Ovary (tissue), 9 donors: Measurements from ENCODE around the gene DNAJC16. TPM values are rescaled to one million over a fixed set of nuclear protein-coding genes. Genes with fewer than 3 reads are reported as not detected.
A peak's percentile ranks its signal among the peaks of the same experiment; 100 is the strongest.

Experiments
- DNase-seq, 5 donors: peaks; one replicate each; pipeline ENCODE4 v3.0.0-alpha.2; 2019 to 2020
- H3K27ac ChIP-seq, 2 donors: fragments of 200-600 bp; one replicate each; pipeline versions ENCODE4 v1.5.1 to v1.8.0; 2019 to 2022
- H3K27me3 ChIP-seq: fragments of 200-600 bp; one replicate; pipeline ENCODE4 v1.8.0; 2022
- H3K36me3 ChIP-seq: fragments of 200-600 bp; sonication (generic); one replicate; pipeline ENCODE4 v1.5.1; 2019
- H3K4me1 ChIP-seq: one replicate; pipeline ENCODE4 v1.8.1; 2013; ENCODE audit warnings: mild to moderate bottlenecking, moderate library complexity; ENCODE audit not compliant: insufficient read depth
- H3K4me3 ChIP-seq: fragments of 200-600 bp; sonication (generic); one replicate; pipeline ENCODE4 v1.5.1; 2017
- H3K9me3 ChIP-seq, 2 donors: fragments of 200-600 bp in 1 of 2; sonication (generic) in 1 of 2; one replicate each; pipeline versions ENCODE4 v1.5.1 to v1.8.1; 2013 to 2019; ENCODE audit warnings: mild to moderate bottlenecking in 1 of 2, moderate library complexity in 1 of 2
- CTCF ChIP-seq, 3 donors: fragments of 450-650 bp in 2 of 3; fragments of 200-600 bp in 1 of 3; IDR thresholded peaks; one replicate each; pipeline versions ENCODE4 v1.5.1 to v1.8.0; 2016 to 2022; ENCODE audit warnings: antibody characterized with exemption in 3 of 3, mild to moderate bottlenecking in 1 of 3
- EP300 ChIP-seq: sonication (generic); formaldehyde crosslinking; IDR thresholded peaks from one replicate; pipeline ENCODE4 v1.6.1; 2017; ENCODE audit warnings: antibody characterized with exemption
- POLR2A ChIP-seq: fragments of 450-650 bp; IDR thresholded peaks from one replicate; pipeline ENCODE4 v1.6.1; 2017; ENCODE audit warnings: antibody characterized with exemption, mild to moderate bottlenecking, moderate library complexity
- WGBS, 3 donors: extraction: QIAGEN DNeasy Blood & Tissue Kit in 1 of 3; methylation state at CpG; one replicate each; pipeline versions ENCODE4 v1.1.5 to v1.1.7; 2013 to 2017; 5-methylcytosine and 5-hydroxymethylcytosine counted together
- intact Hi-C, 4 donors: fragments of 100-400 bp; cut with DNase I; formaldehyde crosslinking; loops; one replicate each; pipeline versions ENCODE4 v1.11.0 to v1.15.1; 2022 to 2023
- polyA plus RNA-seq, 2 donors: library from polyadenylated mRNA; stranded (reverse); fragments of 200-250 nt in 1 of 2; fragments of 350-450 nt in 1 of 2; fragmentation: Illumina TruSeq in 1 of 2; extraction: RNeasy Lipid Tissue Mini Kit (QIAGEN cat#74804) in 1 of 2; gene quantifications; one replicate each; pipeline ENCODE4 v1.2.3, GENCODE V29; 2013 to 2014
- total RNA-seq, 7 donors: library from RNA; depleted of rRNA in 2 of 7; stranded (reverse); fragments of >200 nt in 2 of 7; fragmentation: NEBNext Ultra II Directional in 3 of 7; extraction: Animal tissue kit (Norgen Biotek cat#: 25700) in 3 of 7; gene quantifications; one replicate each; pipeline versions ENCODE4 v1.1.0 to v1.2.4, GENCODE V29; 2016 to 2023
- donor health status: DM: no; HTN: no; CAD: no; lungs with moderate emphysema.
- donor health status: DM: no; HTN: no; CAD: no.
- donor health status: Bipolar disorder and iron deficiency.
- donor health status: DM: yes; HTN: yes; CAD: no.
- donor health status: DM: no; HTN: no; CAD: no.
- donor health status: DM: yes; HTN: yes; CAD: no.

The DNAJC16 gene
- total and polyA plus RNA-seq, 9 donors = 4.7 to 33.3 (median 17.6) TPM

DNA sequence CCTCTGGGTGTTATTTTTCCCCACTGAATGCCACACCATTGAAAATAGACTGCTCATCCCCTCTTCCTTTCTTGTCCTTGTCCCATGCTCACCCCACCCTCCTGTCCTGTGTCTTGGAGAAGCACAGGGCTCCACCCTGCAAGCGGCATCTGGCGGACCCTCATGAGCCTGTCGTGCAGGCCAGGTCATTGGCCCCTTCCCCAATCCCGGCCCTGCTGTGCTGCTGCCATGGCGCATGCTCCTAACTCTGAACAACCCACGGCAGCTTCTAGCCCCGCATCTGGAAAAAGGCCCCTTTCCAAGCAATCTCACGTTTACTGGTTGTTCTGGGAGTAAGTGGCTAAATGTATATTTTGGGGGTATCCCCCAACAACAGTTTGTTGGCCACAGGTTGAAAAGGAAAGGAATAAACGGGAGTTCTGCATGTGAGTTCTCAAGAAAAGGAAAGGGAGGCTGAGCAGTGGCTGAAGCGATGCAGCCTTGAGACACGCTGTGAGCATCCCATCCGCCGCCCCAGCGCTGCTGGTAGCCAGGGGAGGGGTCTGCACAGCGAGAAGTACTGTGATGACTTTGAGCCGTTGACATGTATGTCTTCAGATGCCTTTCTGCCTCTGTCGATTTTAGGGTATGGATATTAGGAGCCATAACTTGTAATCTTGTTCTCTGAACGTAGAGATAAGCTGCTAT, 41.9 kb downstream of the DNAJC16 start:
- no peak overlapping the region for H3K27ac ChIP-seq
- H3K9me3 ChIP-seq = no peaks in the 10 kb centered on the region
- intact Hi-C loops = no loop called here
- DNase-seq = no peak
- no peak overlapping the region for H3K4me3 ChIP-seq
- H3K4me1 ChIP-seq = no peaks in the 10 kb centered on the region
- 86 to 88% (median 87%) methylated on average over 18 of the region's 18 CpGs for WGBS, 3 donors
- no peaks in the 10 kb centered on the region for H3K27me3 ChIP-seq
- H3K36me3 ChIP-seq = no peaks in the 10 kb centered on the region
- no peak for TF ChIP-seq POLR2A
- no peak for TF ChIP-seq CTCF (IDR thresholded peaks at IDR 0.05)
- TF ChIP-seq EP300 = no peak

GRCh38 chr1:15570861-15571260, 44.2 kb downstream of the DNAJC16 start:
- TF ChIP-seq CTCF (IDR thresholded peaks at IDR 0.05) = no peak
- TF ChIP-seq EP300 = no peak
- no peak for TF ChIP-seq POLR2A
- H3K4me3 ChIP-seq = no peak overlapping the region
- intact Hi-C loops = no loop called here
- no peaks in the 10 kb centered on the region for H3K4me1 ChIP-seq
- H3K27me3 ChIP-seq = no peaks in the 10 kb centered on the region
- H3K36me3 ChIP-seq = no peaks in the 10 kb centered on the region
- DNase-seq = no peak
- no peaks in the 10 kb centered on the region for H3K9me3 ChIP-seq
- WGBS, 3 donors = 84 to 94% (median 93%) methylated on average over 1 of the region's 1 CpG
- H3K27ac ChIP-seq = no peak overlapping the region

DNA sequence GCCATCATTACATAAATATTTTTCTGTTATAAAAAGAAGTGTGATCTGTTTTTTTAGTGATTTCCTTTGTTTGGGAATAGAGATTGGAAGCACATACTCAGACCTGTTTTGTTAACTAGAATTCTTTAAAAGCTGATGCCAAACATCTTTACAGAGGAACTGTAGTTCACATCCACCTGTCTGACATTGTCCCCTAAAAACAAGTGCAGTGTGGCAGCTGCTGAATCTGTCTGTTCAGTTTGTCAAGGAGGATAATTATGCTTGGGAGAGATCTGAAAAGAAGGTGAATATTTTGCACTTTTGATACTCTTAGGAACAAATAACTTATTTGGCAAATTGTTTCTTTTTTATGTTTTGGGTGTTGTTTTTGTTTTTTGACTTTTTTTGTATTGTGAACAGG, 44.6 kb downstream of the DNAJC16 start:
- Histone ChIP-seq H3K27me3 (no peaks in the 10 kb centered on the region), H3K4me3 (no peak overlapping the region), H3K4me1 (no peaks in the 10 kb centered on the region), H3K36me3 (no peaks in the 10 kb centered on the region), H3K9me3 (no peaks in the 10 kb centered on the region), H3K27ac (no peak overlapping the region)
- intact Hi-C loops = no loop called here
- no peak for TF ChIP-seq POLR2A
- no peak for DNase-seq

GRCh38 chr1:15573477-15573876, 46.8 kb downstream of the DNAJC16 start:
- no peaks in the 10 kb centered on the region for H3K36me3 ChIP-seq
- intact Hi-C loops = no loop called here
- WGBS, 3 donors = 50 to 58% (median 54%) methylated on average over 9 of the region's 9 CpGs
- no peaks in the 10 kb centered on the region for H3K4me1 ChIP-seq
- no peaks in the 10 kb centered on the region for H3K9me3 ChIP-seq
- H3K4me3 ChIP-seq = no peak overlapping the region
- no peak for DNase-seq
- no peak overlapping the region for H3K27ac ChIP-seq
- TF ChIP-seq CTCF (IDR thresholded peaks at IDR 0.05) = no peak
- TF ChIP-seq EP300 = no peak
- no peak for TF ChIP-seq POLR2A
- H3K27me3 ChIP-seq = no peaks in the 10 kb centered on the region

DNA sequence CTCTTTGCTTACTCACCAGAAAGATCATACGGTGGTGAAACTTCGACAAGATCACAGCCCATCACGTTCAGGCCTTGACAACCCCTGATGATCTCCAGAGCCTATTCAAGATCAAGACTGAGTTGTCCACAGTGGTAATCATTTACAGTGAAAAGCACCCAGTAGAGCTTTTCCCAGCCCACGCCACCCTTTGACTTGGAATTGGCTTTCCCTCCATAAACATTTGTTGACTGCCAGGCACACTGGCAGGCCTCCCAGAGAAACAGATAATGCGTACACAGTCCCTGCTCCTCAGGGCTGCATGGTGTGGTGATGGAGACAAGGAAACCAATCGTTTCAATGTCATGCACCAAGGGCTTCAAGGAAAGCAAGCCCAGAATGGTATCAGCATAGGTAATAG, 48.1 kb downstream of the DNAJC16 start:
- no peaks in the 10 kb centered on the region for H3K9me3 ChIP-seq
- no peaks in the 10 kb centered on the region for H3K36me3 ChIP-seq
- no peak overlapping the region for H3K27ac ChIP-seq
- no peaks in the 10 kb centered on the region for H3K4me1 ChIP-seq
- 30 to 53% (median 41%) methylated on average over 6 of the region's 6 CpGs for WGBS, 3 donors
- TF ChIP-seq EP300 = no peak
- no peak for TF ChIP-seq CTCF (IDR thresholded peaks at IDR 0.05)
- TF ChIP-seq POLR2A = no peak
- no peaks in the 10 kb centered on the region for H3K27me3 ChIP-seq
- no peak overlapping the region for H3K4me3 ChIP-seq
- peak in 2 of 5 donors; percentile 28 to 64 for DNase-seq
- intact Hi-C loops = no loop called here
